Astrocyte of the cerebellum (primary cell): ENCODE measurements around the gene LMTK2.

Source experiments
- DNase-seq: peaks from one replicate; pipeline ENCODE4 v3.0.0-alpha.2; 2011; ENCODE audit warnings: low read depth
- H3K4me3 ChIP-seq: 2 replicates; pipeline ENCODE4 v1.5.1; 2011; ENCODE audit warnings: mild to moderate bottlenecking, low read depth, low read length, moderate library complexity
- CTCF ChIP-seq: IDR thresholded peaks from 2 replicates; pipeline ENCODE4 v1.5.1; 2012; ENCODE audit warnings: low read length, low read depth, moderate library complexity, mild to moderate bottlenecking; ENCODE audit errors: missing control alignments
- in situ Hi-C: cut with HindIII; loops from 2 replicates; pipeline ENCODE4 v1.10.0; 2017; ENCODE audit warnings: low sequenced_read_pairs

The LMTK2 gene

GRCh38 chr7:98084631-98085030, 22.0 kb upstream of the LMTK2 start:
- no peak overlapping the region for H3K4me3 ChIP-seq
- no peak for TF ChIP-seq CTCF
- in situ Hi-C loops, result loop anchor here (10.0 kb wide), 1 partner anchor 50 kb away; no protein-coding TSS in a partner anchor
- no peak for DNase-seq

- DNase-seq, result no peak
- H3K4me3 ChIP-seq, result no peak overlapping the region
- in situ Hi-C loops, result loop anchor here (10.0 kb wide), 1 partner anchor 51 kb away; no protein-coding TSS in a partner anchor
- TF ChIP-seq CTCF, result no peak
Observed at GRCh38 chr7:98085674-98086073, 21.0 kb upstream of the LMTK2 start.

GRCh38 chr7:98086281-98086718, 20.4 kb upstream of the LMTK2 start:
- DNase-seq, result no peak
- in situ Hi-C loops, result loop anchor here (10.0 kb wide), 1 partner anchor 51 kb away; no protein-coding TSS in a partner anchor
- H3K4me3 ChIP-seq, result no peak overlapping the region

GRCh38 chr7:98088109-98088508, 18.6 kb upstream of the LMTK2 start:
- TF ChIP-seq CTCF, result no peak
- no peak for DNase-seq
- no peak overlapping the region for H3K4me3 ChIP-seq
- in situ Hi-C loops, result loop anchor here (10.0 kb wide), 1 partner anchor 53 kb away; no protein-coding TSS in a partner anchor

More at GRCh38 chr7:98086281-98086718, 20.4 kb upstream of the LMTK2 start:
- no peak for TF ChIP-seq CTCF

GRCh38 chr7:98090116-98090515, 16.5 kb upstream of the LMTK2 start:
- TF ChIP-seq CTCF, result no peak
- no peak for DNase-seq
- no peak overlapping the region for H3K4me3 ChIP-seq
- in situ Hi-C loops, result no loop called here

GRCh38 chr7:98091061-98091460, 15.6 kb upstream of the LMTK2 start:
- in situ Hi-C loops, result no loop called here
- no peak for DNase-seq

More at GRCh38 chr7:98091061-98091460, 15.6 kb upstream of the LMTK2 start:
- no peak for TF ChIP-seq CTCF
- no peak overlapping the region for H3K4me3 ChIP-seq
